ENCODE measurements around the gene IKZF3. TPM values are rescaled to one million over a fixed set of nuclear protein-coding genes. Genes with fewer than 3 reads are reported as not detected.
A peak's percentile ranks its signal among the peaks of the same experiment; 100 is the strongest.

The IKZF3 gene
- polyA plus RNA-seq, 1 of the 3 experiments (the other 2 are of a cell fraction): not detected

DNA sequence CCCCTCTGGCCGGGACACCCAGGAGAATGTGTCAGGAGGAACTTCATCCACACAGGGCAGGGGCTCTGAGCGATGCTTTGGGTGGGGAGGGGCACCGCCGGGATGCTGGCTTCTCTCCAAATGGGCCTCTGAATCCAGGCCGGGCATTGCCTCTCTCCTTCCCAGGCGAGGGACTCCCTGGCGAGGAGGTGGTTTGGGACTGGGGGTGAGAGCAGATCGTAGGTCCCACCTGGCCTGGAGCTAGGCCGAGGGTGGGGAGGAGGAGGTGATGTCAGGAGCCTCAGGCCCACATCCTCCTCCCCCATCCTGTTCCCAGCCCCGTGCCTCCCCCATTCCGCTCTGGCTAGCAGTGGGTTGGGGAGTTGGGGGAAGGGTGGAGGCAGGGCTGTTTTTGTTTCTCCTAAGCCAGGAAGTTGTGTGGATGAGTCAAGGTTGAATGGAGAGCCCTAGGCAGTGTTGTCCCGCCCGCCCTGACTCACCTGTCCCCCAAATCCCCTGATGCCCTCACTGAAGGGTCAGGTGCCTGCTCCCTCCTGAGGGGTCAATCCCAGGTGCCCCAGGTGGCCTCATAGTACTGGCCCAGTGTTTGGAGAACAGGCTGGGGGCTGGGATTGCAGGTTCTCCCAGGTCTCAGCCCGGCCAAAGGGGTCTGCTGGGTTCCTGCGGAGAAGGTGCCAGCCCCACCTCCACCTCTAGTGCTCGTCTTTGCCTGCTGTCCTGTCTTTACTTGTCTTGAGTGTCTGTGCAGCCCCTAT lies 123.6 kb downstream of the IKZF3 start:
- ChIA-PET CTCF (interaction anchor here (0.6 kb wide), 1 partner anchor 101 kb away, joined by 3 read pairs; no protein-coding TSS in a partner anchor), POLR2A (no interaction called here)
- H3K27me3 ChIP-seq (ENCODE audit: insufficient read depth): 0 out of 2 replicates have a peak, but pooled peaks cover 7% of the 10 kb centered on the region
- no peak overlapping the region for H3K4me3 ChIP-seq (ENCODE audit: low read depth in 2 of 2, low read length in 1 of 2)
- no peaks in the 10 kb centered on the region for H3K9me3 ChIP-seq
- H2AFZ ChIP-seq (ENCODE audit: low read depth): no peak overlapping the region
- no peaks in the 10 kb centered on the region for H4K20me1 ChIP-seq (ENCODE audit: insufficient read depth)
- peak; percentile 26 for DNase-seq
- TF ChIP-seq FOXM1 (IDR thresholded peaks at IDR 0.05; ENCODE audit: low read depth): no peak
- no peak for TF ChIP-seq MXI1 (IDR thresholded peaks at IDR 0.05; ENCODE audit: low read depth, low read length)
- TF ChIP-seq, protein P1, sequence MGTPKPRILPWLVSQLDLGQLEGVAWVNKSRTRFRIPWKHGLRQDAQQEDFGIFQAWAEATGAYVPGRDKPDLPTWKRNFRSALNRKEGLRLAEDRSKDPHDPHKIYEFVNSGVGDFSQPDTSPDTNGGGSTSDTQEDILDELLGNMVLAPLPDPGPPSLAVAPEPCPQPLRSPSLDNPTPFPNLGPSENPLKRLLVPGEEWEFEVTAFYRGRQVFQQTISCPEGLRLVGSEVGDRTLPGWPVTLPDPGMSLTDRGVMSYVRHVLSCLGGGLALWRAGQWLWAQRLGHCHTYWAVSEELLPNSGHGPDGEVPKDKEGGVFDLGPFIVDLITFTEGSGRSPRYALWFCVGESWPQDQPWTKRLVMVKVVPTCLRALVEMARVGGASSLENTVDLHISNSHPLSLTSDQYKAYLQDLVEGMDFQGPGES (IDR thresholded peaks at IDR 0.05; ENCODE audit: low read depth, low read length): no peak
- no peak for TF ChIP-seq RCOR1 (IDR thresholded peaks at IDR 0.05; ENCODE audit: low read length)
- TF ChIP-seq TCF12 (IDR thresholded peaks at IDR 0.05): no peak
- TF ChIP-seq NFIC (IDR thresholded peaks at IDR 0.05; ENCODE audit: borderline replicate concordance): no peak
- no peak for TF ChIP-seq EP300 (IDR thresholded peaks at IDR 0.05; ENCODE audit: borderline replicate concordance in 1 of 2, low read depth in 1 of 2, low read length in 1 of 2)
- TF ChIP-seq ELF1 (IDR thresholded peaks at IDR 0.05): no peak
- no peak for TF ChIP-seq YY1 (IDR thresholded peaks at IDR 0.05; ENCODE audit: low read depth)
- TF ChIP-seq SIN3A (IDR thresholded peaks at IDR 0.05; ENCODE audit: borderline replicate concordance, low read depth, low read length): no peak
- TF ChIP-seq, protein P2, sequence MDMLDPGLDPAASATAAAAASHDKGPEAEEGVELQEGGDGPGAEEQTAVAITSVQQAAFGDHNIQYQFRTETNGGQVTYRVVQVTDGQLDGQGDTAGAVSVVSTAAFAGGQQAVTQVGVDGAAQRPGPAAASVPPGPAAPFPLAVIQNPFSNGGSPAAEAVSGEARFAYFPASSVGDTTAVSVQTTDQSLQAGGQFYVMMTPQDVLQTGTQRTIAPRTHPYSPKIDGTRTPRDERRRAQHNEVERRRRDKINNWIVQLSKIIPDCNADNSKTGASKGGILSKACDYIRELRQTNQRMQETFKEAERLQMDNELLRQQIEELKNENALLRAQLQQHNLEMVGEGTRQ (IDR thresholded peaks at IDR 0.05; ENCODE audit: borderline replicate concordance, low read depth, low read length): no peak
- no peak for TF ChIP-seq FOXJ3 (CRISPR knock-in tag; IDR thresholded peaks at IDR 0.05)
- TF ChIP-seq TEAD4 (IDR thresholded peaks at IDR 0.05; ENCODE audit: borderline replicate concordance, insufficient read depth): no peak
- TF ChIP-seq MEF2A (IDR thresholded peaks at IDR 0.05; ENCODE audit: borderline replicate concordance, low read depth): no peak
- TF ChIP-seq, protein P3, sequence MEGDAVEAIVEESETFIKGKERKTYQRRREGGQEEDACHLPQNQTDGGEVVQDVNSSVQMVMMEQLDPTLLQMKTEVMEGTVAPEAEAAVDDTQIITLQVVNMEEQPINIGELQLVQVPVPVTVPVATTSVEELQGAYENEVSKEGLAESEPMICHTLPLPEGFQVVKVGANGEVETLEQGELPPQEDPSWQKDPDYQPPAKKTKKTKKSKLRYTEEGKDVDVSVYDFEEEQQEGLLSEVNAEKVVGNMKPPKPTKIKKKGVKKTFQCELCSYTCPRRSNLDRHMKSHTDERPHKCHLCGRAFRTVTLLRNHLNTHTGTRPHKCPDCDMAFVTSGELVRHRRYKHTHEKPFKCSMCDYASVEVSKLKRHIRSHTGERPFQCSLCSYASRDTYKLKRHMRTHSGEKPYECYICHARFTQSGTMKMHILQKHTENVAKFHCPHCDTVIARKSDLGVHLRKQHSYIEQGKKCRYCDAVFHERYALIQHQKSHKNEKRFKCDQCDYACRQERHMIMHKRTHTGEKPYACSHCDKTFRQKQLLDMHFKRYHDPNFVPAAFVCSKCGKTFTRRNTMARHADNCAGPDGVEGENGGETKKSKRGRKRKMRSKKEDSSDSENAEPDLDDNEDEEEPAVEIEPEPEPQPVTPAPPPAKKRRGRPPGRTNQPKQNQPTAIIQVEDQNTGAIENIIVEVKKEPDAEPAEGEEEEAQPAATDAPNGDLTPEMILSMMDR (IDR thresholded peaks at IDR 0.05): no peak
- TF ChIP-seq, protein P4, sequence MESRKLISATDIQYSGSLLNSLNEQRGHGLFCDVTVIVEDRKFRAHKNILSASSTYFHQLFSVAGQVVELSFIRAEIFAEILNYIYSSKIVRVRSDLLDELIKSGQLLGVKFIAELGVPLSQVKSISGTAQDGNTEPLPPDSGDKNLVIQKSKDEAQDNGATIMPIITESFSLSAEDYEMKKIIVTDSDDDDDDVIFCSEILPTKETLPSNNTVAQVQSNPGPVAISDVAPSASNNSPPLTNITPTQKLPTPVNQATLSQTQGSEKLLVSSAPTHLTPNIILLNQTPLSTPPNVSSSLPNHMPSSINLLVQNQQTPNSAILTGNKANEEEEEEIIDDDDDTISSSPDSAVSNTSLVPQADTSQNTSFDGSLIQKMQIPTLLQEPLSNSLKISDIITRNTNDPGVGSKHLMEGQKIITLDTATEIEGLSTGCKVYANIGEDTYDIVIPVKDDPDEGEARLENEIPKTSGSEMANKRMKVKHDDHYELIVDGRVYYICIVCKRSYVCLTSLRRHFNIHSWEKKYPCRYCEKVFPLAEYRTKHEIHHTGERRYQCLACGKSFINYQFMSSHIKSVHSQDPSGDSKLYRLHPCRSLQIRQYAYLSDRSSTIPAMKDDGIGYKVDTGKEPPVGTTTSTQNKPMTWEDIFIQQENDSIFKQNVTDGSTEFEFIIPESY (IDR thresholded peaks at IDR 0.05; ENCODE audit: borderline replicate concordance, low read depth): no peak
- H3K4me2 ChIP-seq: no peak overlapping the region
- H3K79me2 ChIP-seq (ENCODE audit: insufficient read depth): no peaks in the 10 kb centered on the region
- H3K9ac ChIP-seq: no peak overlapping the region
- no peaks in the 10 kb centered on the region for H3K36me3 ChIP-seq (replicated peaks in 1 of 2; ENCODE audit: control insufficient read depth in 1 of 2, insufficient read depth in 2 of 2, low read length in 1 of 2)
- H3K27ac ChIP-seq (ENCODE audit: low read depth in 2 of 2, low read length in 1 of 2): no peak overlapping the region
- H3K9me2 ChIP-seq: no peaks in the 10 kb centered on the region
- H3K4me1 ChIP-seq (ENCODE audit: control insufficient read depth in 1 of 2, insufficient read depth in 2 of 2, low read depth in 1 of 2, low read length in 1 of 2): no peaks in the 10 kb centered on the region
- WGBS (ENCODE audit: low lambda C conversion rate): 62% methylated on average over 15 of the region's 16 CpGs
- no peaks in the 10 kb centered on the region for H3F3A ChIP-seq (replicated peaks; ENCODE audit: insufficient read depth)

Data from SK-N-SH (cell line).